ENCODE results near the gene PRDM16. TPM values are rescaled to one million over a fixed set of nuclear protein-coding genes. Genes with fewer than 3 reads are reported as not detected.

PRDM16 gene
- total and polyA plus RNA-seq, 2 of the 13 experiments (the other 11 are each of a cell fraction or from before 2014, with no cell fraction given) = 0.15 to 0.81 TPM

DNA sequence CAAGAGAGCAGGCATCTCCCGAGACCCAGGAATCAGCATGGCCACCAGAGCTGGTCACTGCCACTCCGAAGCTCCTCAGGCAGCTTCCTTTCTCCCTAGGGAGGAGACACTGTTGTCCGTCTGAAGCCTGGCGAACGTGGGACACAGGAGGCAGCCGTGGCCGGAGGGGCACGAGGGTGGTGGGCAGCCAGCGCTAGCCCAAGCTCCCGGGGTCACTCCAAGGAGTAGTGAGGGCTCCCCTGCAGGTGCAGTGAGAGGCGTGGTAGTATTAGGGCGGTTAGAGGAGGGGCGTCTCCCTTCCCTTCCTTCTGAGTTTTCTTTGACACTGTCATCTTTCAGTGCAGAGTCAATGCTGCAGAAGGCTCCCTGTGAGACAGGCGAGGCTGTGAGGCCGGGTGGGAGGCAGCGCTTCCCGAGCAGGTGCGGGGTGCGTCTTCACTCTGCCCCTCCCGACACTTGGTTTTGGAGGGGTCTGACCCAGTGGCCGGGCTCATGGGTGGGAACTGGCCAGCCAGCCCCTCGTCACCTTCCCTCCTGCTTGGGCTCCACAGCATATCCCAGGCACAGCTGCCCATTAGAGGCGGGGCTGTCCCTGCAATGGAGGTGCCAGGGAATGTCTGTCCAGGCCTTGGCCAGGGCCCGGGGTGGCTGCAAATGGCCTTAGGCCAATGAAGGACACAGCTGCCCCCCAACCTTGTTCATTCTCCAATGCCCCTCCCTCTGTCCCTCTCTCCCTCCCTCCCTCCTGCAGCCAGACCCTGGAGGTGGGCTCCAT, 213.8 kb downstream of the PRDM16 start (continued):
- TF ChIP-seq MTF2 (CRISPR knock-in tag; IDR thresholded peaks at IDR 0.05; ENCODE audit: borderline replicate concordance) = no peak
- TF ChIP-seq POLR2AphosphoS5 (IDR thresholded peaks at IDR 0.05; ENCODE audit: low read depth, low read length) = no peak
- TF ChIP-seq, protein P1, sequence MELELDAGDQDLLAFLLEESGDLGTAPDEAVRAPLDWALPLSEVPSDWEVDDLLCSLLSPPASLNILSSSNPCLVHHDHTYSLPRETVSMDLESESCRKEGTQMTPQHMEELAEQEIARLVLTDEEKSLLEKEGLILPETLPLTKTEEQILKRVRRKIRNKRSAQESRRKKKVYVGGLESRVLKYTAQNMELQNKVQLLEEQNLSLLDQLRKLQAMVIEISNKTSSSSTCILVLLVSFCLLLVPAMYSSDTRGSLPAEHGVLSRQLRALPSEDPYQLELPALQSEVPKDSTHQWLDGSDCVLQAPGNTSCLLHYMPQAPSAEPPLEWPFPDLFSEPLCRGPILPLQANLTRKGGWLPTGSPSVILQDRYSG (CRISPR knock-in tag; IDR thresholded peaks at IDR 0.05) = no peak
- no peak for TF ChIP-seq ZNF224 (CRISPR knock-in tag; IDR thresholded peaks at IDR 0.05)
- TF ChIP-seq NFKB2 (CRISPR knock-in tag; IDR thresholded peaks at IDR 0.05; ENCODE audit: borderline replicate concordance) = no peak

DNA sequence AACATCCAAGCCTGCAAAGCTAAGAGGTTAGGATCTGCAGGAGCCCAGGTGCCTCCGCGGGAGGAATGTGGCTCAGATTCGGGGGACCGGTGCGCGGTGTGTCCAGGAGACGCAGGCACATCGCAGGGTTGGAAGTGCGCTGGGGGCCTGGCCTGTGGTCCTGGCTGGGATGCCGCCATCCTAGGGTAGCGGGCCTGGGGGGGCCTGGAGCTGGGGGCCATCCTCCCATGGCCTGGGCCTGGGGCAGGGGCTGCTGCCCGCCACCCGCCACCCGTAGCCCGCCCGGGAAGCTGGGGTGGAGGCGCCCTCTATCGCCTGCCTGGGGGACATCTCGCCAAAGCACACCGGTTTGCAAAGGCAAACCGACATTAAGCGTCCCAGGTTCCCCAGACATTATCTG, 214.8 kb downstream of the PRDM16 start:
- WGBS (ENCODE audit: low lambda C conversion rate) = 78% methylated on average over 11 of the region's 22 CpGs
- H2AFZ ChIP-seq (ENCODE audit: low read length) = no peak overlapping the region
- no peaks in the 10 kb centered on the region for H4K20me1 ChIP-seq (ENCODE audit: insufficient read depth, low read length)
- no peak for FAIRE-seq
- no peak overlapping the region for H3K4me3 ChIP-seq (replicated peaks in 1 of 3; ENCODE audit: insufficient read depth in 1 of 3, low read depth in 2 of 3, low read length in 3 of 3)
- peak; percentile 75 for ATAC-seq
- H3K79me2 ChIP-seq (ENCODE audit: insufficient read depth, low read length) = no peaks in the 10 kb centered on the region
- CTCF ChIA-PET (ENCODE audit: low intra/inter-chr PET ratio, low total read pairs) = interaction anchor here (1.2 to 1.9 kb wide), 3 partner anchors 36 to 218 kb away, joined by 3 to 11 read pairs (median 6); no protein-coding TSS in a partner anchor
- no peak overlapping the region for H3K9ac ChIP-seq (ENCODE audit: insufficient read depth, low read depth, low read length)
- intact Hi-C loops (cut with micrococcal nuclease; ENCODE audit: unreplicated experiment) = loop anchor here (2.0 kb wide), 1 partner anchor 219 kb away; no protein-coding TSS in a partner anchor
- H3K4me2 ChIP-seq (ENCODE audit: low read depth, low read length) = peak overlapping the region; percentile 27; the same call in 1 of the 2 replicates
- POLR2A ChIA-PET = no interaction called here
- no peak overlapping the region for H3K27ac ChIP-seq (ENCODE audit: extremely low read length, insufficient read depth, low read length)
- H3K4me1 ChIP-seq (ENCODE audit: insufficient read depth, low read length) = peaks cover 34% of the 10 kb centered on the region
- H3K9me3 ChIP-seq (ENCODE audit: low read length) = no peaks in the 10 kb centered on the region
- no peaks in the 10 kb centered on the region for H3K36me3 ChIP-seq (replicated peaks in 1 of 2; ENCODE audit: control insufficient read depth in 1 of 2, insufficient read depth in 2 of 2, low read length in 2 of 2)
- peak; percentile 10 for DNase-seq (ENCODE audit: low spot score)
- H3K27me3 ChIP-seq (ENCODE audit: control insufficient read depth in 1 of 2, insufficient read depth in 2 of 2, low read length in 2 of 2) = peaks cover 2 to 6% of the 10 kb centered on the region in 2 experiments; a peak in 2 of 5 replicates
- in situ Hi-C loops (cut with HindIII; ENCODE audit: extremely low pct_ligation_motif_present, low pct_unique_long_range_greater_than_20kb) = loop anchor here (25.0 kb wide), 1 partner anchor 222 kb away; the partner anchor contains the start of gene PRDM16
- no TSS peak for BruUV-seq (replicated peaks)
- TF ChIP-seq ZNF263 (CRISPR knock-in tag; IDR thresholded peaks at IDR 0.05) (0 out of 2 replicates have a peak, but pooled peaks have one; percentile 24), ZNF430 (CRISPR knock-in tag; IDR thresholded peaks at IDR 0.05) (0 out of 2 replicates have a peak, but pooled peaks have one; percentile 33), STAG1 (CRISPR knock-in tag; IDR thresholded peaks at IDR 0.05) (peak; percentile 92), KLF11 (CRISPR knock-in tag; IDR thresholded peaks at IDR 0.05) (no peak), IKZF1 (IDR thresholded peaks at IDR 0.05) (no peak), RBM22 (optimal IDR thresholded peaks at IDR 0.05; ENCODE audit: low read length) (no peak), TARDBP (CRISPR knock-in tag; IDR thresholded peaks at IDR 0.05) (peak; percentile 36; the same call in 1 of the 2 replicates), RAD21 (CRISPR knock-in tag; IDR thresholded peaks at IDR 0.05) (peak; percentile 93), SMC3 (IDR thresholded peaks at IDR 0.05; ENCODE audit: low read length) (peak; percentile 54), ZNF101 (CRISPR knock-in tag; IDR thresholded peaks at IDR 0.05; ENCODE audit: borderline replicate concordance, low read depth) (no peak)
- TF ChIP-seq, protein P2, sequence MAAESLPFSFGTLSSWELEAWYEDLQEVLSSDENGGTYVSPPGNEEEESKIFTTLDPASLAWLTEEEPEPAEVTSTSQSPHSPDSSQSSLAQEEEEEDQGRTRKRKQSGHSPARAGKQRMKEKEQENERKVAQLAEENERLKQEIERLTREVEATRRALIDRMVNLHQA (CRISPR knock-in tag; IDR thresholded peaks at IDR 0.05) = no peak
- TF ChIP-seq, protein P3, sequence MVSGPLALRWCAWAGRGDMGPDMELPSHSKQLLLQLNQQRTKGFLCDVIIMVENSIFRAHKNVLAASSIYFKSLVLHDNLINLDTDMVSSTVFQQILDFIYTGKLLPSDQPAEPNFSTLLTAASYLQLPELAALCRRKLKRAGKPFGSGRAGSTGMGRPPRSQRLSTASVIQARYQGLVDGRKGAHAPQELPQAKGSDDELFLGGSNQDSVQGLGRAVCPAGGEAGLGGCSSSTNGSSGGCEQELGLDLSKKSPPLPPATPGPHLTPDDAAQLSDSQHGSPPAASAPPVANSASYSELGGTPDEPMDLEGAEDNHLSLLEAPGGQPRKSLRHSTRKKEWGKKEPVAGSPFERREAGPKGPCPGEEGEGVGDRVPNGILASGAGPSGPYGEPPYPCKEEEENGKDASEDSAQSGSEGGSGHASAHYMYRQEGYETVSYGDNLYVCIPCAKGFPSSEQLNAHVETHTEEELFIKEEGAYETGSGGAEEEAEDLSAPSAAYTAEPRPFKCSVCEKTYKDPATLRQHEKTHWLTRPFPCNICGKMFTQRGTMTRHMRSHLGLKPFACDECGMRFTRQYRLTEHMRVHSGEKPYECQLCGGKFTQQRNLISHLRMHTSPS (CRISPR knock-in tag; IDR thresholded peaks at IDR 0.05; ENCODE audit: low read depth) = peak; percentile 58; the same call in 1 of the 2 replicates
- TF ChIP-seq, protein P4, sequence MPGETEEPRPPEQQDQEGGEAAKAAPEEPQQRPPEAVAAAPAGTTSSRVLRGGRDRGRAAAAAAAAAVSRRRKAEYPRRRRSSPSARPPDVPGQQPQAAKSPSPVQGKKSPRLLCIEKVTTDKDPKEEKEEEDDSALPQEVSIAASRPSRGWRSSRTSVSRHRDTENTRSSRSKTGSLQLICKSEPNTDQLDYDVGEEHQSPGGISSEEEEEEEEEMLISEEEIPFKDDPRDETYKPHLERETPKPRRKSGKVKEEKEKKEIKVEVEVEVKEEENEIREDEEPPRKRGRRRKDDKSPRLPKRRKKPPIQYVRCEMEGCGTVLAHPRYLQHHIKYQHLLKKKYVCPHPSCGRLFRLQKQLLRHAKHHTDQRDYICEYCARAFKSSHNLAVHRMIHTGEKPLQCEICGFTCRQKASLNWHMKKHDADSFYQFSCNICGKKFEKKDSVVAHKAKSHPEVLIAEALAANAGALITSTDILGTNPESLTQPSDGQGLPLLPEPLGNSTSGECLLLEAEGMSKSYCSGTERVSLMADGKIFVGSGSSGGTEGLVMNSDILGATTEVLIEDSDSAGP (CRISPR knock-in tag; IDR thresholded peaks at IDR 0.05; ENCODE audit: borderline replicate concordance) = peak; percentile 22; the same call in 1 of the 2 replicates
- TF ChIP-seq, protein P5, sequence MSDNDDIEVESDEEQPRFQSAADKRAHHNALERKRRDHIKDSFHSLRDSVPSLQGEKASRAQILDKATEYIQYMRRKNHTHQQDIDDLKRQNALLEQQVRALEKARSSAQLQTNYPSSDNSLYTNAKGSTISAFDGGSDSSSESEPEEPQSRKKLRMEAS (IDR thresholded peaks at IDR 0.05) = no peak
